Activated T-helper 1 cell treated with Interleukin-2 at 50 U/mL for 16 hours (primary cell): ENCODE results near the gene FHIT.

Source experiments
- DNase-seq: peaks from one replicate; pipeline ENCODE4 v3.0.0-alpha.2; 2020; ENCODE audit warnings: low read depth

Gene FHIT

GRCh38 chr3:60160822-60161748 is 1090.2 kb downstream of the FHIT start:
- DNase-seq, result no peak

GRCh38 chr3:60160111-60160821 is 1091.0 kb downstream of the FHIT start:
- no peak for DNase-seq

GRCh38 chr3:60158035-60158434 is 1093.2 kb downstream of the FHIT start:
- no peak for DNase-seq

GRCh38 chr3:60154011-60154410 is 1097.2 kb downstream of the FHIT start:
- no peak for DNase-seq

- DNase-seq, result no peak
Measured at GRCh38 chr3:60153221-60153999, 1097.8 kb downstream of the FHIT start.

- DNase-seq, result no peak
Measured at GRCh38 chr3:60149501-60149900, 1101.8 kb downstream of the FHIT start.

- no peak for DNase-seq
Measured at GRCh38 chr3:60147249-60147950, 1103.9 kb downstream of the FHIT start.

- DNase-seq, result no peak
Measured at GRCh38 chr3:60146121-60146520, 1105.1 kb downstream of the FHIT start.

GRCh38 chr3:60144071-60144470 is 1107.2 kb downstream of the FHIT start:
- no peak for DNase-seq

GRCh38 chr3:60142009-60142408 is 1109.2 kb downstream of the FHIT start:
- no peak for DNase-seq

GRCh38 chr3:60140160-60140559 is 1111.1 kb downstream of the FHIT start:
- DNase-seq, result no peak

- no peak for DNase-seq
Measured at GRCh38 chr3:60136601-60137000, 1114.7 kb downstream of the FHIT start.

- DNase-seq, result no peak
Measured at GRCh38 chr3:60135474-60135873, 1115.8 kb downstream of the FHIT start.

- no peak for DNase-seq
Measured at GRCh38 chr3:60133269-60134162, 1117.7 kb downstream of the FHIT start.

- no peak for DNase-seq
Measured at GRCh38 chr3:60131618-60132017, 1119.6 kb downstream of the FHIT start.

GRCh38 chr3:60126511-60127304 is 1124.5 kb downstream of the FHIT start:
- DNase-seq, result no peak

GRCh38 chr3:60125686-60126085 is 1125.6 kb downstream of the FHIT start:
- DNase-seq, result no peak

GRCh38 chr3:60120245-60120644 is 1131.0 kb downstream of the FHIT start:
- DNase-seq, result no peak

- no peak for DNase-seq
Measured at GRCh38 chr3:60114191-60114590, 1137.1 kb downstream of the FHIT start.

GRCh38 chr3:60107275-60107674 is 1144.0 kb downstream of the FHIT start:
- no peak for DNase-seq
